KOPT-K1 (cell line): ENCODE data around the gene JDP2.
A peak's percentile ranks its signal among the peaks of the same experiment; 100 is the strongest.

Experiments used
- H3K27ac ChIP-seq: fragments of 200-600 bp; sonication (generic); 2 replicates; pipeline ENCODE4 v1.5.1; 2016; ENCODE audit warnings: antibody characterized with exemption, mild to moderate bottlenecking, low read depth, low read length; ENCODE audit not compliant: poor library complexity, severe bottlenecking
- H3K36me3 ChIP-seq: fragments of 200-600 bp; sonication (generic); 2 replicates; pipeline ENCODE4 v1.5.1; 2017; ENCODE audit warnings: antibody characterized with exemption, mild to moderate bottlenecking, low read length, moderate library complexity; ENCODE audit not compliant: insufficient read depth
- H3K9me3 ChIP-seq: fragments of 200-600 bp; sonication (generic); 2 replicates; pipeline ENCODE4 v1.5.1; 2017; ENCODE audit warnings: antibody characterized with exemption, low read length, mild to moderate bottlenecking; ENCODE audit not compliant: insufficient read depth, poor library complexity, severe bottlenecking

Gene JDP2

GRCh38 chr14:75492832-75493591, 65.2 kb downstream of the JDP2 start:
- no peaks in the 10 kb centered on the region for H3K9me3 ChIP-seq
- no peak overlapping the region for H3K27ac ChIP-seq
- no peaks in the 10 kb centered on the region for H3K36me3 ChIP-seq

- Histone ChIP-seq H3K36me3 (no peaks in the 10 kb centered on the region), H3K27ac (no peak overlapping the region), H3K9me3 (no peaks in the 10 kb centered on the region)
Observed at GRCh38 chr14:75493592-75494087, 65.8 kb downstream of the JDP2 start.

GRCh38 chr14:75494896-75495295, 67.1 kb downstream of the JDP2 start:
- Histone ChIP-seq H3K9me3 (no peaks in the 10 kb centered on the region), H3K27ac (no peak overlapping the region)

GRCh38 chr14:75495399-75495798, 67.6 kb downstream of the JDP2 start:
- H3K9me3 ChIP-seq = no peaks in the 10 kb centered on the region
- H3K27ac ChIP-seq = no peak overlapping the region
- no peaks in the 10 kb centered on the region for H3K36me3 ChIP-seq

More at GRCh38 chr14:75494896-75495295, 67.1 kb downstream of the JDP2 start:
- H3K36me3 ChIP-seq = no peaks in the 10 kb centered on the region

GRCh38 chr14:75495882-75496281, 68.1 kb downstream of the JDP2 start:
- Histone ChIP-seq H3K27ac (no peak overlapping the region), H3K36me3 (no peaks in the 10 kb centered on the region), H3K9me3 (no peaks in the 10 kb centered on the region)

GRCh38 chr14:75496755-75497154, 68.9 kb downstream of the JDP2 start:
- peak overlapping the region; percentile 29 for H3K27ac ChIP-seq
- no peaks in the 10 kb centered on the region for H3K36me3 ChIP-seq
- H3K9me3 ChIP-seq = no peaks in the 10 kb centered on the region

GRCh38 chr14:75497191-75497590, 69.4 kb downstream of the JDP2 start:
- Histone ChIP-seq H3K9me3 (no peaks in the 10 kb centered on the region), H3K36me3 (no peaks in the 10 kb centered on the region), H3K27ac (peak overlapping the region; percentile 29)

- Histone ChIP-seq H3K9me3 (no peaks in the 10 kb centered on the region), H3K36me3 (no peaks in the 10 kb centered on the region), H3K27ac (peak overlapping the region; percentile 29)
Observed at GRCh38 chr14:75497701-75498100, 69.9 kb downstream of the JDP2 start.

GRCh38 chr14:75499084-75499875, 71.5 kb downstream of the JDP2 start:
- Histone ChIP-seq H3K9me3 (no peaks in the 10 kb centered on the region), H3K27ac (no peak overlapping the region), H3K36me3 (no peaks in the 10 kb centered on the region)

GRCh38 chr14:75501080-75501479, 73.3 kb downstream of the JDP2 start:
- Histone ChIP-seq H3K27ac (no peak overlapping the region), H3K9me3 (no peaks in the 10 kb centered on the region), H3K36me3 (no peaks in the 10 kb centered on the region)

GRCh38 chr14:75504411-75504810, 76.6 kb downstream of the JDP2 start:
- no peaks in the 10 kb centered on the region for H3K36me3 ChIP-seq
- peaks cover 9% of the 10 kb centered on the region for H3K9me3 ChIP-seq

GRCh38 chr14:75506930-75507329, 79.1 kb downstream of the JDP2 start:
- Histone ChIP-seq H3K27ac (no peak overlapping the region), H3K9me3 (peaks cover 28% of the 10 kb centered on the region), H3K36me3 (no peaks in the 10 kb centered on the region)

More at GRCh38 chr14:75504411-75504810, 76.6 kb downstream of the JDP2 start:
- no peak overlapping the region for H3K27ac ChIP-seq

- H3K9me3 ChIP-seq = peaks cover 33% of the 10 kb centered on the region
- no peak overlapping the region for H3K27ac ChIP-seq
Observed at GRCh38 chr14:75510547-75510946, 82.7 kb downstream of the JDP2 start.

GRCh38 chr14:75511201-75511600, 83.4 kb downstream of the JDP2 start:
- Histone ChIP-seq H3K36me3 (no peaks in the 10 kb centered on the region), H3K27ac (no peak overlapping the region), H3K9me3 (peaks cover 33% of the 10 kb centered on the region)

More at GRCh38 chr14:75510547-75510946, 82.7 kb downstream of the JDP2 start:
- H3K36me3 ChIP-seq = no peaks in the 10 kb centered on the region

GRCh38 chr14:75513911-75514672, 86.3 kb downstream of the JDP2 start:
- Histone ChIP-seq H3K9me3 (peaks cover 24% of the 10 kb centered on the region), H3K36me3 (no peaks in the 10 kb centered on the region), H3K27ac (peak overlapping the region; percentile 81)
